Anterior cingulate cortex (tissue), 58 donors: ENCODE data around the gene CACNA1A.
A peak's percentile ranks its signal among the peaks of the same experiment; 100 is the strongest.
"Not testable (repeated sequence)": the region's sequence is repeated elsewhere in the genome, so short reads cannot be mapped to it uniquely, and the experiment has no call there.

Experiments
- DNase-seq, 58 donors: peaks; one replicate each; lab custom pipeline; 2025; lab: John Stamatoyannopoulos, UW

CACNA1A gene

GRCh38 chr19:13429563-13429962, 76.7 kb downstream of the CACNA1A start:
- peak in 1 of 58 donors; percentile 25 for DNase-seq

- DNase-seq: peak in 1 of 58 donors; percentile 7
Observed at GRCh38 chr19:13428352-13428751, 77.9 kb downstream of the CACNA1A start.

- no peak for DNase-seq
Observed at GRCh38 chr19:13427273-13428051, 78.8 kb downstream of the CACNA1A start.

- DNase-seq: not testable (repeated sequence)
Observed at GRCh38 chr19:13425875-13426274, 80.4 kb downstream of the CACNA1A start.

GRCh38 chr19:13425151-13425550, 81.1 kb downstream of the CACNA1A start:
- no peak for DNase-seq

- no peak for DNase-seq
Observed at GRCh38 chr19:13420780-13421179, 85.5 kb downstream of the CACNA1A start.

- DNase-seq: peak in 2 of 58 donors; percentile 3 to 8
Observed at GRCh38 chr19:13417054-13417453, 89.2 kb downstream of the CACNA1A start.

- DNase-seq: no peak
Observed at GRCh38 chr19:13411899-13412298, 94.4 kb downstream of the CACNA1A start.

- no peak for DNase-seq
Observed at GRCh38 chr19:13410946-13411345, 95.3 kb downstream of the CACNA1A start.

GRCh38 chr19:13408889-13409518, 97.3 kb downstream of the CACNA1A start:
- peak in 18 of 58 donors; percentile 3 to 58 (median 14) for DNase-seq

- DNase-seq: no peak
Observed at GRCh38 chr19:13404236-13404635, 102.0 kb downstream of the CACNA1A start.

- no peak for DNase-seq
Observed at GRCh38 chr19:13401388-13401787, 104.9 kb downstream of the CACNA1A start.

- DNase-seq: no peak
Observed at GRCh38 chr19:13400296-13400695, 106.0 kb downstream of the CACNA1A start.

GRCh38 chr19:13399746-13400145, 106.5 kb downstream of the CACNA1A start:
- no peak for DNase-seq

- peak in 1 of 58 donors; percentile 3 for DNase-seq
Observed at GRCh38 chr19:13398780-13399726, 107.2 kb downstream of the CACNA1A start.

- DNase-seq: no peak
Observed at GRCh38 chr19:13398182-13398581, 108.1 kb downstream of the CACNA1A start.

GRCh38 chr19:13396250-13397080, 109.8 kb downstream of the CACNA1A start:
- peak in 29 of 58 donors; percentile 1 to 46 (median 16) for DNase-seq

- peak in 6 of 58 donors; percentile 3 to 39 (median 14) for DNase-seq
Observed at GRCh38 chr19:13382633-13382938, 123.7 kb downstream of the CACNA1A start.

- peak in 1 of 58 donors; percentile 8 for DNase-seq
Observed at GRCh38 chr19:13381827-13382632, 124.2 kb downstream of the CACNA1A start.
